OCI-LY1 (cell line): ENCODE measurements around the gene DNAJC7.

Experiments used
- H2AFZ ChIP-seq: fragments of 200-600 bp; sonication (generic), shearing (Covaris generic); 2 replicates; pipeline ENCODE4 v1.6.0; 2014; ENCODE audit warnings: antibody characterized with exemption, mild to moderate bottlenecking, low read length
- H3F3A ChIP-seq: fragments of 200-600 bp; sonication (generic), shearing (Covaris generic); 2 replicates; pipeline ENCODE4 v1.6.0; 2014; ENCODE audit warnings: mild to moderate bottlenecking, antibody characterized with exemption, low read length, moderate library complexity; ENCODE audit not compliant: insufficient read depth
- H3K27ac ChIP-seq: fragments of 200-600 bp; sonication (generic); 2 replicates; pipeline ENCODE4 v1.5.1; 2014; ENCODE audit warnings: low read length, mixed run types, mild to moderate bottlenecking, low read depth; ENCODE audit not compliant: poor library complexity, severe bottlenecking
- H3K27me3 ChIP-seq: fragments of 200-600 bp; sonication (generic); 2 replicates; pipeline ENCODE4 v1.6.0; 2014; ENCODE audit warnings: antibody characterized with exemption, mild to moderate bottlenecking, low read length, moderate library complexity; ENCODE audit not compliant: insufficient read depth
- H3K36me3 ChIP-seq: fragments of 200-600 bp; sonication (generic); 2 replicates; pipeline ENCODE4 v1.6.1; 2014; ENCODE audit warnings: mild to moderate bottlenecking, antibody characterized with exemption, low read length, moderate library complexity, mixed read lengths; ENCODE audit not compliant: insufficient read depth
- H3K4me1 ChIP-seq: fragments of 200-600 bp; sonication (generic); 2 replicates; pipeline ENCODE4 v1.5.1; 2014; ENCODE audit warnings: mild to moderate bottlenecking, low read length, moderate library complexity; ENCODE audit not compliant: insufficient read depth, severe bottlenecking
- H3K4me2 ChIP-seq: fragments of 200-600 bp; sonication (generic), shearing (Covaris generic); 2 replicates; pipeline ENCODE4 v1.6.1; 2014; ENCODE audit warnings: low read length
- H3K4me3 ChIP-seq: fragments of 200-600 bp; sonication (generic); 2 replicates; pipeline ENCODE4 v1.5.1; 2014; ENCODE audit warnings: low read length, low read depth, mild to moderate bottlenecking, mixed read lengths; ENCODE audit not compliant: poor library complexity, severe bottlenecking
- H3K79me2 ChIP-seq: fragments of 200-600 bp; shearing (Covaris generic); 2 replicates; pipeline ENCODE4 v1.6.1; 2016; ENCODE audit warnings: mixed run types, low read length, mixed read lengths; ENCODE audit not compliant: insufficient read depth
- H3K9ac ChIP-seq: fragments of 200-600 bp; sonication (generic), shearing (Covaris generic); 2 replicates; pipeline ENCODE4 v1.6.1; 2014; ENCODE audit warnings: mild to moderate bottlenecking, low read length, mixed read lengths
- H3K9me2 ChIP-seq: fragments of 200-600 bp; sonication (generic), shearing (Covaris generic); 2 replicates; pipeline ENCODE4 v1.6.1; 2014; ENCODE audit warnings: low read depth, mild to moderate bottlenecking, low read length, mixed read lengths
- H3K9me3 ChIP-seq: fragments of 200-600 bp; shearing (Covaris generic); 2 replicates; pipeline ENCODE4 v1.6.1; 2014; ENCODE audit warnings: low read length, mixed read lengths
- H4K20me1 ChIP-seq: fragments of 200-600 bp; sonication (generic), shearing (Covaris generic); 2 replicates; pipeline ENCODE4 v1.6.0; 2016; ENCODE audit warnings: mild to moderate bottlenecking, low read length; ENCODE audit not compliant: insufficient read depth
- CTCF ChIP-seq: fragments of 200-600 bp; sonication (generic), shearing (Covaris generic); IDR thresholded peaks from 2 replicates; pipeline ENCODE4 v1.5.1; 2017; ENCODE audit warnings: mild to moderate bottlenecking, antibody characterized with exemption, low read length, moderate library complexity, mixed read lengths
- EZH2 ChIP-seq: fragments of 200-600 bp; sonication (generic), shearing (Covaris generic); IDR thresholded peaks from 2 replicates; pipeline ENCODE4 v1.8.0; 2017; ENCODE audit warnings: borderline replicate concordance, mixed run types, mild to moderate bottlenecking, antibody characterized with exemption, low read length, moderate library complexity, mixed read lengths

Gene DNAJC7

GRCh38 chr17:41971721-41972523 is 45.3 kb downstream of the DNAJC7 start:
- Histone ChIP-seq H3K27me3 (no peaks in the 10 kb centered on the region), H3K79me2 (no peaks in the 10 kb centered on the region), H3K9me2 (no peaks in the 10 kb centered on the region), H3K36me3 (peaks cover 79% of the 10 kb centered on the region), H2AFZ (no peak overlapping the region), H3K4me1 (peaks cover 53% of the 10 kb centered on the region), H3K9ac (no peak overlapping the region; the same call in 1 of the 2 replicates), H3K27ac (peak overlapping the region; percentile 76), H3K4me3 (no peak overlapping the region), H4K20me1 (no peaks in the 10 kb centered on the region), H3K9me3 (no peaks in the 10 kb centered on the region), H3F3A (no peaks in the 10 kb centered on the region), H3K4me2 (no peak overlapping the region)
- TF ChIP-seq CTCF (no peak), EZH2 (no peak)

GRCh38 chr17:41970901-41971331 is 46.3 kb downstream of the DNAJC7 start:
- no peak overlapping the region for H3K4me3 ChIP-seq
- no peak overlapping the region for H3K9ac ChIP-seq
- peaks cover 50% of the 10 kb centered on the region for H3K4me1 ChIP-seq
- H3K4me2 ChIP-seq = no peak overlapping the region
- H3F3A ChIP-seq = no peaks in the 10 kb centered on the region
- H3K27me3 ChIP-seq = no peaks in the 10 kb centered on the region
- peaks cover 70% of the 10 kb centered on the region for H3K36me3 ChIP-seq
- no peaks in the 10 kb centered on the region for H3K79me2 ChIP-seq
- H3K9me2 ChIP-seq = no peaks in the 10 kb centered on the region
- TF ChIP-seq EZH2 (no peak), CTCF (no peak)
- H2AFZ ChIP-seq = no peak overlapping the region
- H3K27ac ChIP-seq = no peak overlapping the region
- no peaks in the 10 kb centered on the region for H3K9me3 ChIP-seq
- no peaks in the 10 kb centered on the region for H4K20me1 ChIP-seq

GRCh38 chr17:41968676-41969075 is 48.6 kb downstream of the DNAJC7 start:
- H3K4me3 ChIP-seq = no peak overlapping the region
- no peaks in the 10 kb centered on the region for H3K9me2 ChIP-seq
- H3K36me3 ChIP-seq = peaks cover 48% of the 10 kb centered on the region
- no peak overlapping the region for H2AFZ ChIP-seq
- peaks cover 4% of the 10 kb centered on the region; the same call in 1 of the 2 replicates for H3F3A ChIP-seq
- no peaks in the 10 kb centered on the region for H3K79me2 ChIP-seq
- H3K27ac ChIP-seq = no peak overlapping the region
- H3K27me3 ChIP-seq = no peaks in the 10 kb centered on the region; the same call in 1 of the 2 replicates
- H3K9me3 ChIP-seq = no peaks in the 10 kb centered on the region
- no peak overlapping the region for H3K9ac ChIP-seq
- no peaks in the 10 kb centered on the region for H4K20me1 ChIP-seq
- TF ChIP-seq CTCF (no peak), EZH2 (no peak)
- peaks cover 46% of the 10 kb centered on the region for H3K4me1 ChIP-seq
- H3K4me2 ChIP-seq = no peak overlapping the region
